WTC11 (cell line): Measurements from ENCODE around the gene ENTREP1. TPM values are rescaled to one million over a fixed set of nuclear protein-coding genes. Genes with fewer than 3 reads are reported as not detected.
A peak's percentile ranks its signal among the peaks of the same experiment; 100 is the strongest.

Experiments
- CREB1 ChIP-seq: sonication (generic); formaldehyde crosslinking; IDR thresholded peaks from 2 replicates; pipeline ENCODE4 v1.8.0; 2023; ENCODE audit warnings: mild to moderate bottlenecking, missing genetic modification reagents
- ELF4 ChIP-seq: sonication (generic); formaldehyde crosslinking; IDR thresholded peaks from 2 replicates; pipeline ENCODE4 v1.8.1; 2022; ENCODE audit warnings: low read depth, mild to moderate bottlenecking, moderate library complexity, missing genetic modification reagents
- FOXK1 ChIP-seq: sonication (generic); formaldehyde crosslinking; IDR thresholded peaks from 2 replicates; pipeline ENCODE4 v1.8.0; 2022; ENCODE audit warnings: mild to moderate bottlenecking, moderate library complexity, missing genetic modification reagents
- HMGA2 ChIP-seq: fragments of 250-450 bp; sonication (Bioruptor Pico); IDR thresholded peaks from 2 replicates; pipeline ENCODE4 v1.4.0; 2021; ENCODE audit warnings: mild to moderate bottlenecking, moderate library complexity
- HMGXB4 ChIP-seq: sonication (generic); formaldehyde crosslinking; IDR thresholded peaks from 2 replicates; pipeline ENCODE4 v1.8.1; 2023; ENCODE audit warnings: mild to moderate bottlenecking, moderate library complexity, missing genetic modification reagents
- IRF1 ChIP-seq: sonication (generic); formaldehyde crosslinking; IDR thresholded peaks from 2 replicates; pipeline ENCODE4 v1.8.0; 2023; ENCODE audit warnings: missing genetic modification reagents
- MLX ChIP-seq: sonication (generic); formaldehyde crosslinking; IDR thresholded peaks from 2 replicates; pipeline ENCODE4 v1.8.1; 2023; ENCODE audit warnings: mild to moderate bottlenecking, missing genetic modification reagents, moderate library complexity
- MXD4 ChIP-seq: fragments of 250-450 bp; sonication (Bioruptor Pico); IDR thresholded peaks from 2 replicates; pipeline ENCODE4 v1.8.0; 2021; ENCODE audit warnings: mild to moderate bottlenecking, moderate library complexity, borderline replicate concordance
- NR1H2 ChIP-seq: sonication (generic); formaldehyde crosslinking; IDR thresholded peaks from 2 replicates; pipeline ENCODE4 v1.9.0; 2021; ENCODE audit warnings: mild to moderate bottlenecking, moderate library complexity, missing genetic modification reagents
- NR2C2 ChIP-seq: sonication (generic); formaldehyde crosslinking; IDR thresholded peaks from 2 replicates; pipeline ENCODE4 v1.8.0; 2022; ENCODE audit warnings: mild to moderate bottlenecking, missing genetic modification reagents
- NR3C1 ChIP-seq: sonication (generic); formaldehyde crosslinking; conservative IDR thresholded peaks from 2 replicates; pipeline ENCODE4 v1.8.1; 2023; ENCODE audit warnings: low read depth, mild to moderate bottlenecking, missing genetic modification reagents
- SOX15 ChIP-seq: fragments of 250-450 bp; sonication (Bioruptor Pico); IDR thresholded peaks from 2 replicates; pipeline ENCODE4 v1.9.0; 2021; ENCODE audit warnings: mild to moderate bottlenecking
- TCF7 ChIP-seq: sonication (generic); formaldehyde crosslinking; IDR thresholded peaks from 2 replicates; pipeline ENCODE4 v1.8.0; 2022; ENCODE audit warnings: mild to moderate bottlenecking, low read depth, missing genetic modification reagents, moderate library complexity
- TEAD4 ChIP-seq: sonication (generic); formaldehyde crosslinking; IDR thresholded peaks from 2 replicates; pipeline ENCODE4 v1.8.0; 2022; ENCODE audit warnings: mild to moderate bottlenecking, missing genetic modification reagents
- ZNF263 ChIP-seq: sonication (generic); formaldehyde crosslinking; IDR thresholded peaks from 2 replicates; pipeline ENCODE4 v1.8.1; 2022; ENCODE audit warnings: low read depth, mild to moderate bottlenecking, moderate library complexity, missing genetic modification reagents
- ZNF425 ChIP-seq: fragments of 250-450 bp; sonication (Bioruptor Pico); conservative IDR thresholded peaks from 2 replicates; pipeline ENCODE4 v1.9.0; 2021; ENCODE audit warnings: mild to moderate bottlenecking
- ZNF532 ChIP-seq: fragments of 250-450 bp; sonication (Bioruptor Pico); IDR thresholded peaks from 2 replicates; pipeline ENCODE4 v1.9.0; 2021; ENCODE audit warnings: mild to moderate bottlenecking, borderline replicate concordance
- total RNA-seq: library from RNA; stranded (reverse); gene quantifications from 3 replicates; pipeline ENCODE4 v1.2.3, GENCODE V29; 2021
- TF ChIP-seq, protein P1 (sequence below): sonication (generic); formaldehyde crosslinking; IDR thresholded peaks from 2 replicates; pipeline ENCODE4 v1.8.0; 2022; ENCODE audit warnings: missing genetic modification reagents
- TF ChIP-seq, protein P2 (sequence below): sonication (generic); formaldehyde crosslinking; conservative IDR thresholded peaks from 2 replicates; pipeline ENCODE4 v1.8.1; 2023; ENCODE audit warnings: mild to moderate bottlenecking, low read depth, missing genetic modification reagents, moderate library complexity
- TF ChIP-seq, protein P3 (sequence below): fragments of 250-450 bp; sonication (Bioruptor Pico); IDR thresholded peaks from 2 replicates; pipeline ENCODE4 v1.8.0; 2021; ENCODE audit warnings: mild to moderate bottlenecking

Gene ENTREP1
- total RNA-seq, 1 experiment from 2014 or later: 22.4 TPM

DNA sequence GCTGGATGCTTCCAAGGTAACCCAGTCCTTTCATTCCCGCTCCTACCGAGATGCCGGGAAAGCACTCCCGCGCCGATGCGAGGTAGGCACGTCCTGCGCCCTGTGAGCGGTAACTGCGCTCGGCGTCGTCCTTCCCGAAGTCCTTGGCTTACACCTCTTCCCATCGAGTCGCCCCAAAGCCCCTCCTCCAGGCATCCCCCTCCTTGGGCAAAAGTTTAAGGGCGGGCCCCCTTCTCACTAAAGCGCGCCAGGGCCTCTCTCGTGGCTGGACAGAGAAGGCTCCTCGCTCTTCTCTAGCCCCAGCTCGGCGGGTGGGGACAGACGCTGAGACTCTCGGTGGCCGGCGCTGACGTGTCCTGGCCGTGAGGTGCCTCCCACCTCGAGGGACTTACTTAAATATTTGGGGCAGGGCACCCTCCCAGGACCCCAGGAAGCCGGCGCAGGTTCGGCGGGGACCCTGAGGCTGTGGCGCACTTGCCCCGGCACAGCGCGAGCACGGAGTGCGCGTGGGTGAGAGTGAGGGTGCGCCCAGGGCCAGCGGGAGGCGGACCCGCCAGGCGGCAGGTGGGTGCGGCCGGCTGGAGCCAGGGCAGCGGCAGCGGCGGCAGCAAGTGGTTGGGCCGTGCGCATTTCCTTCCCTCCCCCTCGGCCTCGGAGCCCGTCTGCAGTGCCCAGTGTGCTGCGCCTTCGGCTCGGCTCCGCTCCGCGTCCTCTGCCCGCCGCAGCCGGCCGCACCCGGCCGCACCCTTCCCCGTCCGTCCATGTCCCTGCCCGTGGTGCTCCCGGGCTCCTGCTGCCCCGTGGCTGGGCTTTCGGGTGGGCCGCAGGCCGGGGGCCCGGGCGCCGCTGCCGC is at the start of gene ENTREP1 (continued):
- TF ChIP-seq IRF1 (CRISPR knock-in tag) (0 out of 2 replicates have a peak, but pooled peaks have one; percentile 31), ZNF425 (no peak), ZNF532 (no peak), TEAD4 (CRISPR knock-in tag) (no peak), TCF7 (CRISPR knock-in tag) (0 out of 2 replicates have a peak, but pooled peaks have one; percentile 52), HMGXB4 (CRISPR knock-in tag) (peak; percentile 64; the same call in 1 of the 2 replicates), HMGA2 (CRISPR knock-in tag) (no peak), ELF4 (CRISPR knock-in tag) (no peak), MLX (CRISPR knock-in tag) (no peak), NR2C2 (CRISPR knock-in tag) (no peak), FOXK1 (CRISPR knock-in tag) (no peak), CREB1 (peak; percentile 58; the same call in 1 of the 2 replicates), SOX15 (CRISPR knock-in tag) (no peak), NR1H2 (no peak), ZNF263 (no peak), MXD4 (no peak), NR3C1 (no peak)
- TF ChIP-seq, protein P1, sequence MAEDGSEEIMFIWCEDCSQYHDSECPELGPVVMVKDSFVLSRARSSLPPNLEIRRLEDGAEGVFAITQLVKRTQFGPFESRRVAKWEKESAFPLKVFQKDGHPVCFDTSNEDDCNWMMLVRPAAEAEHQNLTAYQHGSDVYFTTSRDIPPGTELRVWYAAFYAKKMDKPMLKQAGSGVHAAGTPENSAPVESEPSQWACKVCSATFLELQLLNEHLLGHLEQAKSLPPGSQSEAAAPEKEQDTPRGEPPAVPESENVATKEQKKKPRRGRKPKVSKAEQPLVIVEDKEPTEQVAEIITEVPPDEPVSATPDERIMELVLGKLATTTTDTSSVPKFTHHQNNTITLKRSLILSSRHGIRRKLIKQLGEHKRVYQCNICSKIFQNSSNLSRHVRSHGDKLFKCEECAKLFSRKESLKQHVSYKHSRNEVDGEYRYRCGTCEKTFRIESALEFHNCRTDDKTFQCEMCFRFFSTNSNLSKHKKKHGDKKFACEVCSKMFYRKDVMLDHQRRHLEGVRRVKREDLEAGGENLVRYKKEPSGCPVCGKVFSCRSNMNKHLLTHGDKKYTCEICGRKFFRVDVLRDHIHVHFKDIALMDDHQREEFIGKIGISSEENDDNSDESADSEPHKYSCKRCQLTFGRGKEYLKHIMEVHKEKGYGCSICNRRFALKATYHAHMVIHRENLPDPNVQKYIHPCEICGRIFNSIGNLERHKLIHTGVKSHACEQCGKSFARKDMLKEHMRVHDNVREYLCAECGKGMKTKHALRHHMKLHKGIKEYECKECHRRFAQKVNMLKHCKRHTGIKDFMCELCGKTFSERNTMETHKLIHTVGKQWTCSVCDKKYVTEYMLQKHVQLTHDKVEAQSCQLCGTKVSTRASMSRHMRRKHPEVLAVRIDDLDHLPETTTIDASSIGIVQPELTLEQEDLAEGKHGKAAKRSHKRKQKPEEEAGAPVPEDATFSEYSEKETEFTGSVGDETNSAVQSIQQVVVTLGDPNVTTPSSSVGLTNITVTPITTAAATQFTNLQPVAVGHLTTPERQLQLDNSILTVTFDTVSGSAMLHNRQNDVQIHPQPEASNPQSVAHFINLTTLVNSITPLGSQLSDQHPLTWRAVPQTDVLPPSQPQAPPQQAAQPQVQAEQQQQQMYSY (CRISPR knock-in tag): no peak
- TF ChIP-seq, protein P2, sequence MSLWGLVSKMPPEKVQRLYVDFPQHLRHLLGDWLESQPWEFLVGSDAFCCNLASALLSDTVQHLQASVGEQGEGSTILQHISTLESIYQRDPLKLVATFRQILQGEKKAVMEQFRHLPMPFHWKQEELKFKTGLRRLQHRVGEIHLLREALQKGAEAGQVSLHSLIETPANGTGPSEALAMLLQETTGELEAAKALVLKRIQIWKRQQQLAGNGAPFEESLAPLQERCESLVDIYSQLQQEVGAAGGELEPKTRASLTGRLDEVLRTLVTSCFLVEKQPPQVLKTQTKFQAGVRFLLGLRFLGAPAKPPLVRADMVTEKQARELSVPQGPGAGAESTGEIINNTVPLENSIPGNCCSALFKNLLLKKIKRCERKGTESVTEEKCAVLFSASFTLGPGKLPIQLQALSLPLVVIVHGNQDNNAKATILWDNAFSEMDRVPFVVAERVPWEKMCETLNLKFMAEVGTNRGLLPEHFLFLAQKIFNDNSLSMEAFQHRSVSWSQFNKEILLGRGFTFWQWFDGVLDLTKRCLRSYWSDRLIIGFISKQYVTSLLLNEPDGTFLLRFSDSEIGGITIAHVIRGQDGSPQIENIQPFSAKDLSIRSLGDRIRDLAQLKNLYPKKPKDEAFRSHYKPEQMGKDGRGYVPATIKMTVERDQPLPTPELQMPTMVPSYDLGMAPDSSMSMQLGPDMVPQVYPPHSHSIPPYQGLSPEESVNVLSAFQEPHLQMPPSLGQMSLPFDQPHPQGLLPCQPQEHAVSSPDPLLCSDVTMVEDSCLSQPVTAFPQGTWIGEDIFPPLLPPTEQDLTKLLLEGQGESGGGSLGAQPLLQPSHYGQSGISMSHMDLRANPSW (CRISPR knock-in tag): no peak
- TF ChIP-seq, protein P3, sequence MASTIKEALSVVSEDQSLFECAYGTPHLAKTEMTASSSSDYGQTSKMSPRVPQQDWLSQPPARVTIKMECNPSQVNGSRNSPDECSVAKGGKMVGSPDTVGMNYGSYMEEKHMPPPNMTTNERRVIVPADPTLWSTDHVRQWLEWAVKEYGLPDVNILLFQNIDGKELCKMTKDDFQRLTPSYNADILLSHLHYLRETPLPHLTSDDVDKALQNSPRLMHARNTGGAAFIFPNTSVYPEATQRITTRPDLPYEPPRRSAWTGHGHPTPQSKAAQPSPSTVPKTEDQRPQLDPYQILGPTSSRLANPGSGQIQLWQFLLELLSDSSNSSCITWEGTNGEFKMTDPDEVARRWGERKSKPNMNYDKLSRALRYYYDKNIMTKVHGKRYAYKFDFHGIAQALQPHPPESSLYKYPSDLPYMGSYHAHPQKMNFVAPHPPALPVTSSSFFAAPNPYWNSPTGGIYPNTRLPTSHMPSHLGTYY (CRISPR knock-in tag): 0 out of 2 replicates have a peak, but pooled peaks have one; percentile 38
